Transverse colon (tissue), 3 donors: ENCODE results near the gene ENTHD1.

Experiments used
- EP300 ChIP-seq: sonication (generic); formaldehyde crosslinking; IDR thresholded peaks from one replicate; pipeline ENCODE4 v1.6.1; 2017; ENCODE audit warnings: antibody characterized with exemption, low read depth
- TF ChIP-seq, protein P1 (sequence below), 5 experiments: fragments of 200-600 bp in 3 of 5; fragments of 450-650 bp in 2 of 5; sonication (generic) in 3 of 5; IDR thresholded peaks; 1 replicate in 2 of 5; 2 replicates in 3 of 5; pipeline ENCODE4 v1.5.1; 2016 to 2017; ENCODE audit warnings: antibody characterized with exemption in 5 of 5, inconsistent platforms in 3 of 5, mild to moderate bottlenecking in 2 of 5, moderate library complexity in 1 of 5

DNA sequence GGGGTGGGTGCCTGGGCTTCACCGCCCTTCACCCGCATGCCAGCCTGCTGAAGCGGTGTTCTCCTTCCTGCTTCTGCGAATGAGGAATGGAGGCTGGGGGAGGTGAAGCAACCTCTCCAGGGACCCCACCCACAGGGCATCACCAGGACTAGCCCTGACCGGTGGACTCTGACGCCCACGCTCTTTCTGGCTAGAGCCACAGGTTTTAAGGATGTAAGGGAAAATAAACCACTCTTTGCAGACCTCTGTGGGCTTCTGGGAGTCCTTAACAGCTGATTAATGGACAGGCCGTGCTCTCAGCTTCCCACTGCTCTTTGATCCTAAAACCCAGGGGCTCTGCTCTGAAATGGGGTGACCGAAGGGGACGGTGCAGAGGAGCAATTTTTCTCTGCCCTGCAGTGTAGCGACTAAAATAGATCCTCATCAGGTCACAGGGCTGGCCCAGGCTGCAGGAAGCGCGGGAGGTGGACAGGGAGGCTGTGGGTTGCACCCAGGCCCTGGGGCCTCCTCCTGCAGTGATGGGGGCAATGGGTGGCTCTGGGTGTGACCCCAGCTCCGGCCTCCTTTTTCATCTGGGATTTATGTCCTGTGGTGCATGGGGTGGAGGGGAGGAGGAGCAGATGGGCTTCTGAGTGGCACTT lies 195.7 kb downstream of the ENTHD1 start:
- no peak for TF ChIP-seq EP300
- TF ChIP-seq, protein P1, sequence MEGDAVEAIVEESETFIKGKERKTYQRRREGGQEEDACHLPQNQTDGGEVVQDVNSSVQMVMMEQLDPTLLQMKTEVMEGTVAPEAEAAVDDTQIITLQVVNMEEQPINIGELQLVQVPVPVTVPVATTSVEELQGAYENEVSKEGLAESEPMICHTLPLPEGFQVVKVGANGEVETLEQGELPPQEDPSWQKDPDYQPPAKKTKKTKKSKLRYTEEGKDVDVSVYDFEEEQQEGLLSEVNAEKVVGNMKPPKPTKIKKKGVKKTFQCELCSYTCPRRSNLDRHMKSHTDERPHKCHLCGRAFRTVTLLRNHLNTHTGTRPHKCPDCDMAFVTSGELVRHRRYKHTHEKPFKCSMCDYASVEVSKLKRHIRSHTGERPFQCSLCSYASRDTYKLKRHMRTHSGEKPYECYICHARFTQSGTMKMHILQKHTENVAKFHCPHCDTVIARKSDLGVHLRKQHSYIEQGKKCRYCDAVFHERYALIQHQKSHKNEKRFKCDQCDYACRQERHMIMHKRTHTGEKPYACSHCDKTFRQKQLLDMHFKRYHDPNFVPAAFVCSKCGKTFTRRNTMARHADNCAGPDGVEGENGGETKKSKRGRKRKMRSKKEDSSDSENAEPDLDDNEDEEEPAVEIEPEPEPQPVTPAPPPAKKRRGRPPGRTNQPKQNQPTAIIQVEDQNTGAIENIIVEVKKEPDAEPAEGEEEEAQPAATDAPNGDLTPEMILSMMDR (IDR thresholded peaks at IDR 0.05), result no peak
